HepG2 (cell line): ENCODE results near the gene AFF1. TPM values are rescaled to one million over a fixed set of nuclear protein-coding genes. Genes with fewer than 3 reads are reported as not detected.
A peak's percentile ranks its signal among the peaks of the same experiment; 100 is the strongest.

Source experiments
- ATAC-seq: fragments of 200-7000 bp; cut with Tn5 transposase; 3 replicates; pipeline ENCODE4 v1.9.1; 2020; ENCODE audit warnings: mild to moderate bottlenecking, moderate library complexity
- BruUV-seq: library from RNA; stranded (reverse); fragments of 400-500 nt; replicated peaks from 2 replicates; lab custom pipeline; 2021; lab: Mats Ljungman, UMichigan
- CTCF ChIA-PET: fragments of 300-600 bp; formaldehyde crosslinking; extraction: SDS; loops from one replicate; lab custom pipeline; 2021; ENCODE audit warnings: low total read pairs, inconsistent platforms, low intra/inter-chr PET ratio; lab: Yijun Ruan, JAX
- POLR2A ChIA-PET: fragments of 350-600 bp; sonication (Branson Sonifier 250); formaldehyde crosslinking; loops from one replicate; lab custom pipeline; 2020; ENCODE audit warnings: antibody characterized with exemption, inconsistent platforms; lab: Yijun Ruan, JAX
- DNase-seq: peaks from one replicate; pipeline ENCODE4 v3.0.0-alpha.2; 2015; ENCODE audit warnings: low spot score
- FAIRE-seq: peaks from 3 replicates; lab custom pipeline; 2011; peaks lifted over from hg19 to GRCh38; lab: Jason Lieb, UNC
- H2AFZ ChIP-seq: one replicate; pipeline ENCODE4 v1.6.1; 2011; ENCODE audit warnings: low read length, inconsistent platforms
- H3K27ac ChIP-seq: fragments of 300-600 bp; 3 replicates; pipeline ENCODE4 v1.8.0; 2011; ENCODE audit warnings: mixed run types, mild to moderate bottlenecking, mixed read lengths, low read length, inconsistent platforms; ENCODE audit not compliant: insufficient read depth; ENCODE audit errors: extremely low read length
- H3K27me3 ChIP-seq, 2 experiments: fragments of 200-600 bp in 1 of 2; 2 replicates in 1 of 2; 3 replicates in 1 of 2; pipeline versions ENCODE4 v1.6.0 to v1.8.0; 2011; ENCODE audit warnings: low read length in 2 of 2, mild to moderate bottlenecking in 2 of 2, moderate library complexity in 2 of 2, inconsistent platforms in 1 of 2; ENCODE audit not compliant: insufficient read depth in 2 of 2, control insufficient read depth in 1 of 2
- H3K36me3 ChIP-seq, 2 experiments: fragments of 200-600 bp in 1 of 2; replicated peaks in 1 of 2; 2 replicates in 1 of 2; 3 replicates in 1 of 2; pipeline versions ENCODE4 v1.5.1 to v1.8.0; 2011; ENCODE audit warnings: low read length in 2 of 2, inconsistent platforms in 1 of 2; ENCODE audit not compliant: insufficient read depth in 2 of 2, control insufficient read depth in 1 of 2
- H3K4me1 ChIP-seq: 2 replicates; pipeline ENCODE4 v1.5.1; 2012; ENCODE audit warnings: low read length, inconsistent platforms; ENCODE audit not compliant: insufficient read depth
- H3K4me2 ChIP-seq: 2 replicates; pipeline ENCODE4 v1.6.0; 2011; ENCODE audit warnings: low read depth, low read length, inconsistent platforms
- H3K4me3 ChIP-seq, 3 experiments: fragments of 200-600 bp in 1 of 3; sonication (generic), shearing (Covaris generic) in 1 of 3; replicated peaks in 1 of 3; 2 replicates each; pipeline ENCODE4 v1.5.1; 2011 to 2016; ENCODE audit warnings: low read length in 3 of 3, inconsistent platforms in 2 of 3, low read depth in 2 of 3, mild to moderate bottlenecking in 2 of 3, control low read depth in 1 of 3, mixed read lengths in 1 of 3; ENCODE audit not compliant: insufficient read depth in 1 of 3
- H3K79me2 ChIP-seq: one replicate; pipeline ENCODE4 v1.6.1; 2011; ENCODE audit warnings: low read length, inconsistent platforms; ENCODE audit not compliant: insufficient read depth
- H3K9ac ChIP-seq: 2 replicates; pipeline ENCODE4 v1.6.0; 2011; ENCODE audit warnings: mild to moderate bottlenecking, low read depth, low read length, inconsistent platforms; ENCODE audit not compliant: insufficient read depth
- H3K9me3 ChIP-seq: 2 replicates; pipeline ENCODE4 v1.5.1; 2012; ENCODE audit warnings: mild to moderate bottlenecking, low read length
- H4K20me1 ChIP-seq: 2 replicates; pipeline ENCODE4 v1.6.0; 2011; ENCODE audit warnings: inconsistent platforms, mild to moderate bottlenecking, low read length, moderate library complexity; ENCODE audit not compliant: insufficient read depth
- ARNTL ChIP-seq: sonication (generic); formaldehyde crosslinking; IDR thresholded peaks from 2 replicates; pipeline ENCODE4 v1.4.0; 2020; ENCODE audit warnings: mild to moderate bottlenecking, missing genetic modification reagents
- CC2D1A ChIP-seq: sonication (generic); formaldehyde crosslinking; IDR thresholded peaks from 2 replicates; pipeline ENCODE4 v1.8.1; 2023; ENCODE audit warnings: mild to moderate bottlenecking, missing genetic modification reagents
- CEBPB ChIP-seq: IDR thresholded peaks from 2 replicates; pipeline ENCODE4 v1.6.1; 2011; ENCODE audit warnings: low read depth, low read length, improper control_type of control experiment, borderline replicate concordance
- CEBPG ChIP-seq: IDR thresholded peaks from 2 replicates; pipeline ENCODE4 v1.6.1; 2016
- DR1 ChIP-seq: sonication (generic); formaldehyde crosslinking; IDR thresholded peaks from 2 replicates; pipeline ENCODE4 v1.8.0; 2021; ENCODE audit warnings: mild to moderate bottlenecking, missing genetic modification reagents, inconsistent platforms
- EED ChIP-seq: sonication (generic); formaldehyde crosslinking; IDR thresholded peaks from 2 replicates; pipeline ENCODE4 v1.5.0; 2020; ENCODE audit warnings: mild to moderate bottlenecking, missing genetic modification reagents
- HNF4A ChIP-seq: sonication (generic); formaldehyde crosslinking; IDR thresholded peaks from 2 replicates; pipeline ENCODE4 v1.4.0; 2020; ENCODE audit warnings: missing genetic modification reagents
- HNF4G ChIP-seq, 2 experiments: sonication (generic) in 1 of 2; formaldehyde crosslinking in 1 of 2; IDR thresholded peaks; 2 replicates each; pipeline versions ENCODE4 v1.4.0 to v1.6.1; 2011 to 2020; ENCODE audit warnings: borderline replicate concordance in 2 of 2, low read depth in 2 of 2, mild to moderate bottlenecking in 2 of 2, low read length in 1 of 2, missing genetic modification reagents in 1 of 2, moderate library complexity in 1 of 2
- KMT2B ChIP-seq: IDR thresholded peaks from 2 replicates; pipeline ENCODE4 v1.6.1; 2016; ENCODE audit warnings: missing genetic modification reagents, missing compliant biosample characterization
- NR2C2 ChIP-seq: sonication (generic); formaldehyde crosslinking; IDR thresholded peaks from 2 replicates; pipeline ENCODE4 v1.4.0; 2020; ENCODE audit warnings: missing genetic modification reagents, mild to moderate bottlenecking, moderate library complexity, borderline replicate concordance
- PAWR ChIP-seq: sonication (generic); formaldehyde crosslinking; IDR thresholded peaks from 2 replicates; pipeline ENCODE4 v1.4.0; 2020; ENCODE audit warnings: missing genetic modification reagents, mild to moderate bottlenecking, borderline replicate concordance
- RFX1 ChIP-seq: fragments of 450-650 bp; IDR thresholded peaks from 2 replicates; pipeline ENCODE4 v1.6.1; 2017
- RNF2 ChIP-seq: fragments of 450-650 bp; conservative IDR thresholded peaks from 2 replicates; pipeline ENCODE4 v1.6.1; 2016; ENCODE audit warnings: low read depth
- SMAD1 ChIP-seq: sonication (generic); formaldehyde crosslinking; IDR thresholded peaks from 2 replicates; pipeline ENCODE4 v1.4.0; 2020; ENCODE audit warnings: missing genetic modification reagents, low read depth, mild to moderate bottlenecking, borderline replicate concordance
- SP1 ChIP-seq, 2 experiments: fragments of 450-650 bp in 1 of 2; sonication (generic) in 1 of 2; formaldehyde crosslinking in 1 of 2; IDR thresholded peaks; 2 replicates each; pipeline versions ENCODE4 v1.4.0 to v1.6.1; 2016 to 2020; ENCODE audit warnings: missing genetic modification reagents in 1 of 2
- ZNF570 ChIP-seq: sonication (generic); formaldehyde crosslinking; IDR thresholded peaks from 2 replicates; pipeline ENCODE4 v1.4.0; 2020; ENCODE audit warnings: mild to moderate bottlenecking, missing genetic modification reagents, borderline replicate concordance
- ZNF839 ChIP-seq: sonication (generic); formaldehyde crosslinking; IDR thresholded peaks from 2 replicates; pipeline ENCODE4 v1.4.0; 2020; ENCODE audit warnings: missing genetic modification reagents, mild to moderate bottlenecking, borderline replicate concordance
- WGBS: methylation state at CpG from one replicate; pipeline ENCODE4 v1.1.6; 2017; ENCODE audit warnings: low lambda C conversion rate; 5-methylcytosine and 5-hydroxymethylcytosine counted together
- in situ Hi-C: cut with HindIII; loops from 2 replicates; pipeline ENCODE4 v1.10.0; 2017; ENCODE audit warnings: low pct_unique_long_range_greater_than_20kb; ENCODE audit not compliant: extremely low pct_ligation_motif_present
- intact Hi-C: fragments of 100-400 bp; cut with micrococcal nuclease; formaldehyde crosslinking; loops from one replicate; pipeline ENCODE4 v1.10.0; 2022; ENCODE audit not compliant: unreplicated experiment
- polyA plus RNA-seq, 8 experiments: library from polyadenylated mRNA; depleted of rRNA in 3 of 8; stranded (reverse) in 7 of 8; unstranded in 1 of 8; fragments of >200 nt; fragmentation: Illumina TruSeq in 4 of 8; extraction: Trizol in 4 of 8; gene quantifications; 2 replicates each; pipeline versions ENCODE4 v1.2.1 to v1.2.3, GENCODE V29; 2011 to 2016; ENCODE audit warnings: low read depth in 4 of 8, missing spikeins in 1 of 8, mixed read lengths in 1 of 8; ENCODE audit not compliant: insufficient read depth in 1 of 8
- total RNA-seq, 5 experiments: library from RNA; depleted of rRNA; stranded (reverse); fragments of >200 nt; fragmentation: Illumina TruSeq; extraction: Trizol; gene quantifications; 2 replicates each; pipeline ENCODE4 v1.2.3, GENCODE V29; 2016; ENCODE audit warnings: low read depth in 1 of 5
- TF ChIP-seq, protein P1 (sequence below): sonication (generic); formaldehyde crosslinking; IDR thresholded peaks from 2 replicates; pipeline ENCODE4 v1.4.0; 2020; ENCODE audit warnings: missing genetic modification reagents
- TF ChIP-seq, protein P2 (sequence below): IDR thresholded peaks from 2 replicates; pipeline ENCODE4 v1.6.1; 2012; ENCODE audit warnings: low read depth, low read length, improper control_type of control experiment

AFF1 gene
- total and polyA plus RNA-seq, 2 of the 13 experiments (the other 11 are each of a cell fraction or from before 2014, with no cell fraction given) = 15.5 to 15.9 TPM

DNA sequence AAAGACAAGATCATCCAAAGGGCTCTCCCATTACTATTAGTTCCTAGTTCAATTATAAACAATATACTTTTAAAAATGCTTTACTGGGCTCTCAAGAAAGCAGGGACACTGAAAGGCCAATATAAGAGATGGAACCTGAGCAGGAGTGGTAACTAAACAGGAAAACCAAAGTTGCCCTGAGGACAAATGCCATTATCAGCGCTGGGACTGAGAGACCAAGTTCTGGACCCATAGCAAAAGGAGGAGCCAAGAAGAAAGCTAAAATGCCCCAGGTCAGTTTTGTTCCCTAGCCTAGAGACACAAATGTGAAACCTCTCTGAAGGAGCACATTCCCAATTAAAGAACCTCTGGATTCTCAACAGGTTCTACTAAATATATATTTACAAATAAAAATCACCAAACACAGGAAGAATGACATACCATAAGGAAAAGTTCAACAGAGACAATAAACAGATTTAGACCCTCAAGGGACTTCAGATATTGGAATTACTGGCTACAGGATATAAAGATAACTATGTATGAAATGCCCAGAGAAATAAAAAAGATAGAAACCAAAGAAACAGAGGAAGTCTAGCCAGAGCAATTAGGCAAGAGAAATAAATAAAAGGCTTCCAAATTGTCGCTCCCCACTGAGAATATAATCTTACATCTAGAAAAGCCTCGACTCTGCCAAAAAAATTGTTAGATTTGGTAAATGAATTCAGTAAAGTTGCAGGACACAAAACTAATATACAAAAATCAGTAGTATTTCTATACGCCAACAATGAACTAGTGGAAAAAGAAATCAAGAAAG lies 218.5 kb downstream of the AFF1 start (continued):
- TF ChIP-seq ZNF839 (CRISPR knock-in tag) = no peak
- no peak for TF ChIP-seq RNF2
- no peak for TF ChIP-seq DR1
- no peak for TF ChIP-seq NR2C2 (CRISPR knock-in tag)
- TF ChIP-seq, protein P1, sequence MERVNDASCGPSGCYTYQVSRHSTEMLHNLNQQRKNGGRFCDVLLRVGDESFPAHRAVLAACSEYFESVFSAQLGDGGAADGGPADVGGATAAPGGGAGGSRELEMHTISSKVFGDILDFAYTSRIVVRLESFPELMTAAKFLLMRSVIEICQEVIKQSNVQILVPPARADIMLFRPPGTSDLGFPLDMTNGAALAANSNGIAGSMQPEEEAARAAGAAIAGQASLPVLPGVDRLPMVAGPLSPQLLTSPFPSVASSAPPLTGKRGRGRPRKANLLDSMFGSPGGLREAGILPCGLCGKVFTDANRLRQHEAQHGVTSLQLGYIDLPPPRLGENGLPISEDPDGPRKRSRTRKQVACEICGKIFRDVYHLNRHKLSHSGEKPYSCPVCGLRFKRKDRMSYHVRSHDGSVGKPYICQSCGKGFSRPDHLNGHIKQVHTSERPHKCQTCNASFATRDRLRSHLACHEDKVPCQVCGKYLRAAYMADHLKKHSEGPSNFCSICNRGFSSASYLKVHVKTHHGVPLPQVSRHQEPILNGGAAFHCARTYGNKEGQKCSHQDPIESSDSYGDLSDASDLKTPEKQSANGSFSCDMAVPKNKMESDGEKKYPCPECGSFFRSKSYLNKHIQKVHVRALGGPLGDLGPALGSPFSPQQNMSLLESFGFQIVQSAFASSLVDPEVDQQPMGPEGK (CRISPR knock-in tag) = no peak
- no peak for TF ChIP-seq RFX1
- TF ChIP-seq KMT2B (CRISPR knock-in tag) = no peak
- no peak for TF ChIP-seq SMAD1 (CRISPR knock-in tag)
- no peak for TF ChIP-seq PAWR (CRISPR knock-in tag)
- TF ChIP-seq EED (CRISPR knock-in tag) = no peak
- no peak for TF ChIP-seq SP1 (IDR thresholded peaks at IDR 0.05)
- no peak for TF ChIP-seq SP1 (CRISPR knock-in tag; IDR thresholded peaks at IDR 0.05)

DNA sequence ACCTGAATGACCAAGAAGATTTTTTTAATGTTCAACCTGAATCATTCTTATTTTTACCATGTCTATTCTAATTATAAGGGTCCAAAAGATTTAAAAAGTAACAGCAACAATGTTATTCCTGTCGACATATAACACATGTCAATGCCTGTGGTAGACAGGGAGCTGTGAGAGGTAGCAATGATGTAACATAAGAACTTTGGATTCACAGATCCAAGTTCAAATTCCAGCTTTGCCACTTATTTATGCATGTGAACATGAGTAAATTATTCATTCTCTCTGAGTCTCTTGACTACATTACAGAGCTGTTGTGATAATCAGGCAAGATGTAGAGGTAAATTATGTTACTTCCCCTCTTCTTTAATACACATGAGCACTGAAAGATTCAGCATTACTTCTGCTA lies 231.1 kb downstream of the AFF1 start:
- WGBS = 21% methylated on average over 1 of the region's 1 CpG
- no peaks in the 10 kb centered on the region for H3K9me3 ChIP-seq
- intact Hi-C loops (no loop called here), in situ Hi-C loops (no loop called here)
- H3K4me1 ChIP-seq = 0 out of 2 replicates have a peak, but pooled peaks cover 7% of the 10 kb centered on the region
- CTCF ChIA-PET = no interaction called here
- no peak overlapping the region for H3K9ac ChIP-seq
- no peaks in the 10 kb centered on the region for H3K27me3 ChIP-seq
- H4K20me1 ChIP-seq = no peaks in the 10 kb centered on the region
- no peak overlapping the region for H3K4me3 ChIP-seq
- no peak overlapping the region for H3K4me2 ChIP-seq
- peaks cover 0 to 6% of the 10 kb centered on the region in 2 experiments; a peak in 1 of 5 replicates for H3K36me3 ChIP-seq
- POLR2A ChIA-PET = no interaction called here
- ATAC-seq (peak; percentile 51; the same call in 1 of the 3 replicates), DNase-seq (peak; percentile 43), FAIRE-seq (no peak)
- BruUV-seq = no TSS peak
- H2AFZ ChIP-seq = no peak overlapping the region
- no peak overlapping the region for H3K27ac ChIP-seq
- H3K79me2 ChIP-seq = no peaks in the 10 kb centered on the region
- TF ChIP-seq CC2D1A (no peak), ARNTL (CRISPR knock-in tag) (peak; percentile 44; the same call in 1 of the 2 replicates), HNF4G (IDR thresholded peaks at IDR 0.05; ENCODE audit: borderline replicate concordance, low read depth, low read length) (peak; percentile 69), HNF4G (CRISPR knock-in tag; IDR thresholded peaks at IDR 0.05; ENCODE audit: borderline replicate concordance, low read depth) (no peak), CEBPB (0 out of 2 replicates have a peak, but pooled peaks have one; percentile 17), HNF4A (CRISPR knock-in tag) (peak; percentile 79), ZNF570 (no peak), CEBPG (CRISPR knock-in tag) (peak; percentile 28; the same call in 1 of the 2 replicates)
- TF ChIP-seq, protein P2, sequence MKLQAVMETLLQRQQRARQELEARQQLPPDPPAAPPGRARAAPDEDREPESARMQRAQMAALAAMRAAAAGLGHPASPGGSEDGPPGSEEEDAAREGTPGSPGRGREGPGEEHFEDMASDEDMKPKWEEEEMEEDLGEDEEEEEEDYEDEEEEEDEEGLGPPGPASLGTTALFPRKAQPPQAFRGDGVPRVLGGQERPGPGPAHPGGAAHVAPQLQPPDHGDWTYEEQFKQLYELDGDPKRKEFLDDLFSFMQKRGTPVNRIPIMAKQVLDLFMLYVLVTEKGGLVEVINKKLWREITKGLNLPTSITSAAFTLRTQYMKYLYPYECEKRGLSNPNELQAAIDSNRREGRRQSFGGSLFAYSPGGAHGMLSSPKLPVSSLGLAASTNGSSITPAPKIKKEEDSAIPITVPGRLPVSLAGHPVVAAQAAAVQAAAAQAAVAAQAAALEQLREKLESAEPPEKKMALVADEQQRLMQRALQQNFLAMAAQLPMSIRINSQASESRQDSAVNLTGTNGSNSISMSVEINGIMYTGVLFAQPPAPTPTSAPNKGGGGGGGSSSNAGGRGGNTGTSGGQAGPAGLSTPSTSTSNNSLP = 0 out of 2 replicates have a peak, but pooled peaks have one; percentile 32
